Thyroid gland (tissue), 4 donors: ENCODE measurements around the gene ACAP3.

Source experiments
- POLR2A ChIP-seq, 2 donors: fragments of 450-650 bp; IDR thresholded peaks; one replicate each; pipeline ENCODE4 v1.6.1; 2017; ENCODE audit warnings: antibody characterized with exemption in 2 of 2, mild to moderate bottlenecking in 2 of 2, moderate library complexity in 1 of 2
- TF ChIP-seq, protein P1 (sequence below), 6 experiments: fragments of 200-600 bp in 3 of 6; fragments of 450-650 bp in 3 of 6; sonication (generic) in 3 of 6; IDR thresholded peaks; one replicate each; pipeline ENCODE4 v1.5.1; 2016 to 2019; ENCODE audit warnings: antibody characterized with exemption in 6 of 6, mild to moderate bottlenecking in 2 of 6, inconsistent platforms in 1 of 6, moderate library complexity in 1 of 6

DNA sequence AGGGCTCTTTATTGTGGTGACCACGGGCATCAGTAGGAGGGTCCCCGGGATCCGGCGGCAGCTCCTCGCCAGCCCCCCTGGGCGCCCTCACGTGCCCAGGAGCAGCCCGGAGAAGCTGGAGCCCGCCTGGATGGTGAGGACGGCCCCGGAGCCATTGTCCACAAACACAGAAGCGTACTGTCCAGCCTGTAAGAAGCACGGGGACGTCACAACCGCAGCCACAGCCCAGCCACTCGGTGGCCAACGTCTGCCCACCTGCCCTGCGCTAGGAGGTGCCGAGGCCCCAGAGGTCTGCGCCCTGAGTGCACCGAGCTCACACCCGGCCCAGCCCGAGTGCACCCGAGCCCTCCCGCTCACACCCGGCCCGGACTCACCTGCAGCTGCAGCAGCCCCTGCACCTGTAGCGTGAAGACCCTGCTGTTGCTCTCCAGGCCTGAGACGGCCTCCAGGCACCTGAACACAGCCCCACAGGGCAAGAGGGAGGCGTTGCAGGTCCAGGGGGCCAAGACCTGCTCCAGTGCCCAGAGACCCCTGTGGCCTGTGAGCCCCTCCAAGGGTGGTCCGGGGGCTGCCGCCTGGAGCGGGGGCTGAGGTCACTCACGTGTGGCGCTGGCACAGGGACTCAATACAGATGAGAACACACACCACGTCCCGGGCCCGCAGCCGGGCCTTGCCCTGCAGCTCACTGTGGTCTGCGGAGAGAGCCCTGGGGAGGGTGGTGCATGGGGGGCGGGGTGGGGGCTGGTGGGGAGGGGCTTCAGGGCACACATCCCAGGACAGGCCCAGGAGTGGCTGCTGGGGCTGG lies 65.1 kb downstream of the ACAP3 start:
- TF ChIP-seq, protein P1, sequence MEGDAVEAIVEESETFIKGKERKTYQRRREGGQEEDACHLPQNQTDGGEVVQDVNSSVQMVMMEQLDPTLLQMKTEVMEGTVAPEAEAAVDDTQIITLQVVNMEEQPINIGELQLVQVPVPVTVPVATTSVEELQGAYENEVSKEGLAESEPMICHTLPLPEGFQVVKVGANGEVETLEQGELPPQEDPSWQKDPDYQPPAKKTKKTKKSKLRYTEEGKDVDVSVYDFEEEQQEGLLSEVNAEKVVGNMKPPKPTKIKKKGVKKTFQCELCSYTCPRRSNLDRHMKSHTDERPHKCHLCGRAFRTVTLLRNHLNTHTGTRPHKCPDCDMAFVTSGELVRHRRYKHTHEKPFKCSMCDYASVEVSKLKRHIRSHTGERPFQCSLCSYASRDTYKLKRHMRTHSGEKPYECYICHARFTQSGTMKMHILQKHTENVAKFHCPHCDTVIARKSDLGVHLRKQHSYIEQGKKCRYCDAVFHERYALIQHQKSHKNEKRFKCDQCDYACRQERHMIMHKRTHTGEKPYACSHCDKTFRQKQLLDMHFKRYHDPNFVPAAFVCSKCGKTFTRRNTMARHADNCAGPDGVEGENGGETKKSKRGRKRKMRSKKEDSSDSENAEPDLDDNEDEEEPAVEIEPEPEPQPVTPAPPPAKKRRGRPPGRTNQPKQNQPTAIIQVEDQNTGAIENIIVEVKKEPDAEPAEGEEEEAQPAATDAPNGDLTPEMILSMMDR (IDR thresholded peaks at IDR 0.05), result no peak
- no peak for TF ChIP-seq POLR2A (IDR thresholded peaks at IDR 0.05)
